NB4 (cell line): ENCODE results near the gene AIMP1.

ENCODE experiments used
- CTCF ChIP-seq: IDR thresholded peaks from one replicate; pipeline ENCODE4 v1.5.1; 2012; ENCODE audit warnings: low read depth, low read length
- MYC ChIP-seq: IDR thresholded peaks from 2 replicates; pipeline ENCODE4 v1.6.1; 2011; ENCODE audit warnings: low read depth, low read length
- POLR2A ChIP-seq: IDR thresholded peaks from 2 replicates; pipeline ENCODE4 v1.6.1; 2011; ENCODE audit warnings: mild to moderate bottlenecking; ENCODE audit not compliant: insufficient read length; ENCODE audit errors: extremely low read depth
- TF ChIP-seq, protein P1 (sequence below): IDR thresholded peaks from 2 replicates; pipeline ENCODE4 v1.6.1; 2011; ENCODE audit warnings: low read depth, low read length

- TF ChIP-seq CTCF (no peak), POLR2A (no peak), MYC (no peak)
- TF ChIP-seq, protein P1, sequence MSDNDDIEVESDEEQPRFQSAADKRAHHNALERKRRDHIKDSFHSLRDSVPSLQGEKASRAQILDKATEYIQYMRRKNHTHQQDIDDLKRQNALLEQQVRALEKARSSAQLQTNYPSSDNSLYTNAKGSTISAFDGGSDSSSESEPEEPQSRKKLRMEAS = no peak
Measured at GRCh38 chr4:106268786-106269185, 47.6 kb upstream of the AIMP1 start.
